Measurements from ENCODE around the gene RPGRIP1L. TPM values are rescaled to one million over a fixed set of nuclear protein-coding genes. Genes with fewer than 3 reads are reported as not detected.
A peak's percentile ranks its signal among the peaks of the same experiment; 100 is the strongest.

RPGRIP1L gene
- 10.6 TPM for polyA plus RNA-seq (2013, experiment 1 of 2; ENCODE audit: insufficient read length)
- 10.4 TPM for polyA plus RNA-seq (2013, experiment 2 of 2; ENCODE audit: insufficient read length)

GRCh38 chr16:53703590-53704444, at the start of gene RPGRIP1L, which contains the start of gene FTO:
RPGRIP1L (minus strand) TSS chr16:53703859; CDS start chr16:53700723, 3,136 bp downstream.
FTO (plus strand) TSS chr16:53704156.
- peak; percentile 99 for DNase-seq

GRCh38 chr16:53753431-53753830, 49.8 kb upstream of the RPGRIP1L start:
- no peak for DNase-seq

GRCh38 chr16:53752560-53752959, 48.9 kb upstream of the RPGRIP1L start:
- DNase-seq = no peak

- DNase-seq = peak; percentile 45
These were observed 42.2 kb upstream of the RPGRIP1L start for GRCh38 chr16:53745753-53746266.

GRCh38 chr16:53745086-53745485, 41.4 kb upstream of the RPGRIP1L start:
- peak; percentile 91 for DNase-seq

DNA sequence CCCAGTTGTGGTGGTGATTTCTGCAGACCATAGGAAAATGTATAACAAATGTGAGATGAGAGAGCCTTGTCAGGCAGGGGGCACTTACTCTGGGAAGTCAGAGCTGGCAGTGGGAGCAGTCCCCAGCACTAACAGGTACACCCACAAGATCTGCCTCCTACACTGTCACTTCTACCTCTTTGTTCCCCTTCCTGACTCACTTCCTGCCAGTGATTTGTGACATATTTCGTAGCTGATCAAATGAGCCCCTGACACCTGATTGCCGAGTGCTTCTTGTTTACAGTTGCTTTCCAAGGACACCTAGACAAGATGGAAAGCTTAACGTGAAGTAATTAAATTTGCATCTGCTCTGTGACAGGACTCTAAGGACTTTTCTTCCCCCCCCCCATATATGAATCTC, 40.8 kb upstream of the RPGRIP1L start:
- no peak for DNase-seq

DNA sequence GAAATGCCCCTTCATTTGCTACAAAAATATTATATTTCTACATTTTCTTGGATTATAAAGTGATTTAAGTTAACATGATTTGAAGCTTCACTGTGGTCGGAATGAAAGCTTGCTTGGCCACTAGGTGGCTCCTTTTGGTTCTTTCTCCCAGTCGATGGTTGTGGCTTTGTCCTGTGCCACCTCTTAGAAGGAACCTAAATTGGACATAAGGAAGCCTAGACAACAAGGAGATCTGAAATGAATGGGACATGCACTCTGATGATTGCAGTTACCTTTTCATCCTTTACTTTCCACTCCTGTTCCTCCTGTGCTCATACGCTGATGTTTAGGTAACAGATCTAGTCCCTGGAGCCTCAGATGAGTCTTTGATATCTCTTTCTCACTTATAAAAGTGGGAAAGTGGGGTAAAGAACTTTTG, 39.5 kb upstream of the RPGRIP1L start:
- DNase-seq = peak; percentile 35

GRCh38 chr16:53741546-53741945, 37.9 kb upstream of the RPGRIP1L start:
- no peak for DNase-seq

DNA sequence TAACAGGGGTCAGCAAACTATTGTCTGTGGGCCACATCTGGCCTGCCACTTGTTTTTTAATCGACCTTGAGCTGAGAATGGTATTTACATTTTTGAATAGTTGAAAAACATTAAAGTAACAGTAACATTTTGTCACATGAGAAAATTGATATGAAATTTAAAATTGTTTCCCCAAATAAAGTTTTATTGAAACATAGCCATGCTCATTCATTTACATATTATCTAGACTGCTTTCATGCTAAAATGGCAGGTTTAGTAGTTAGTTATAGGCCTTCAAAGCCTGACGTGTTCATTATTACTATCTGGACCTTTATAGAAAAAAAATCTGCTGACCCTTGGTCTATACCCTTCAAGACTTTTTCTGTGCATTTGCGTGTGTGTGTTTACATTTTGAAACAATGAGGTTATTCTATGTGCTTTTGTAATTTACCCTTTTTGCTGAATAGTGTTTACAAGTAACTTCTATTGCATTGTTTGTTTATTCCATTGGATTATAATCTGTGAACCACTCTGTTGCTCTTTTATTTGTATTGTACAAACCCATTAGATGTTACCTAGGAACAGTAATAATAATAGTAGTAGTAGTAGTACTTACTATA, 37.4 kb upstream of the RPGRIP1L start:
- DNase-seq = no peak

- no peak for DNase-seq
These were observed 36.8 kb upstream of the RPGRIP1L start for GRCh38 chr16:53740476-53740875.

- DNase-seq = peak; percentile 7
These were observed 33.9 kb upstream of the RPGRIP1L start for GRCh38 chr16:53737552-53737951.

DNA sequence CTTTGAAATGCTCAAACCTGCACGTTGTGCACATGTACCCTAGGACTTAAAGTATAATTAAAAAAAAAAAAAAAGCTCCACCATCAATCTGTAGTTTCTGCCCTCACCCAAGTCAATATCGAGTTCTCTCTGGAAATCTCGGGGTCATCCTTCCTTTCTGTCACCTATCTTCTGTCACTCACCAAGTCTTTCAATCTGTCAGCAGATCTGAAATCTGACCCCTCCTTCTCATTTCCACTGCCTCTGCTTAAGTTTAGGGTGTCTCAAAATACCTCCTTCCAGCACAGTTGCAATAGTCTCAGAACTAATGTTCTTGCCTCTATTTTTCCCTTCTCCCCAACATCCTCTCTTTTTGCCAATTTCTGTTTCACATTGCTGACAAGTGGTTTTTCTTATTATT, 32.6 kb upstream of the RPGRIP1L start:
- no peak for DNase-seq

DNA sequence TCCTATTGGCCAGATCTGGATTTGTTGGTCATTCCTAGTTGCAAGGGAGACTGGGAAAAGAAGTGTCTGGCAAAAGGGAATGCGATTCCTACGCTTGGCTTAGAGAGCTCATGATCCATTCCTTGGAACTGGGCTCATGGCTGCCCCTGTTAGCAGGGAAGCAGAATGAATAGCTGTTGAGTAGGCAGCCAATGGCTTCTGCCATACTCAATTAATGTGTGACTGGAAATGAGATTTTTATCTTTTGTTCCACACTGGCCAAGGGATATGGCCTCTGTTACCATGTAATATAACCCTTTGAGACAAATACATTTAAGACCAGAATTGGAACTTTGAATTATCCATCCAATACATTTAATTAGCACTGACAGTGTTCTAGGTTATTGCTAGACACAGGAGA, 31.2 kb upstream of the RPGRIP1L start:
- DNase-seq = no peak

GRCh38 chr16:53732296-53732929, 28.8 kb upstream of the RPGRIP1L start:
- DNase-seq = peak; percentile 21

DNA sequence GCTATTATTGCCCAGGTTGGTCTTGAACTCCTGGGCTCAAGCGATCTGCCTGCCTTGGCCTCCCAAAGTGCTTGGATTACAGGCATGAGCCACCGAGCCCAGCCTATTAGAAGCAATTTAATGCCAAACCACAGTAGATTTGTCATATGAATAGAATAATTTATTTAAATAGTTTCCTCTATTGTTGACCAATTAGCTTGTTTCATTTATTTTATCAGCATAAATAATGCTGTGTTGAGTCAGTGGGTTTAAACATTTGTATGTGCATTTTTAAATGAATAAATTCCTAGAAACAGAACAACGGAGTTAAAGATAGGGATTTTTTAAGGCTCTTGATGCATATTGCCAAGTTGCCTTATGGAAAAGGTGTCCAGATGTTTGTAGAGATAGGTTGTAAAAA, 27.0 kb upstream of the RPGRIP1L start:
- no peak for DNase-seq

GRCh38 chr16:53726625-53727024, 23.0 kb upstream of the RPGRIP1L start:
- no peak for DNase-seq

DNA sequence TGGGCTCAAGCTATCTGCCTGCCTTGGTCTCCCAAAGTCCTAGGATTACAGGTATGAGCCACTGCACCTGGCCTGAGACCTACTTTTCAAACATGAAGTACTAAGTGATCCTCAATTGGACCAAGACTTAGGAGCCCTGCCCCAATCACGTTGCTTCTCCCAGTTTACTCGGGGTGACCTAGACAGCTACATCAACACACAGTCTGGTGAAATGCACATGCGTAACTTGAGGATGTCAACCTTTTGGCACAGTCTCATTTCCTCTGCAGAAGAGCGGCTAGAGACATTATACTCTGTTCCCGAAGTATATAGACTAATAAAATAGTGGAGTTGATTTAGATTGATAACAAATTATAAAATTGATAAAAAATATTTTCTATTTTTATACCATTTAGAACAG, 17.4 kb upstream of the RPGRIP1L start:
- DNase-seq = no peak

DNA sequence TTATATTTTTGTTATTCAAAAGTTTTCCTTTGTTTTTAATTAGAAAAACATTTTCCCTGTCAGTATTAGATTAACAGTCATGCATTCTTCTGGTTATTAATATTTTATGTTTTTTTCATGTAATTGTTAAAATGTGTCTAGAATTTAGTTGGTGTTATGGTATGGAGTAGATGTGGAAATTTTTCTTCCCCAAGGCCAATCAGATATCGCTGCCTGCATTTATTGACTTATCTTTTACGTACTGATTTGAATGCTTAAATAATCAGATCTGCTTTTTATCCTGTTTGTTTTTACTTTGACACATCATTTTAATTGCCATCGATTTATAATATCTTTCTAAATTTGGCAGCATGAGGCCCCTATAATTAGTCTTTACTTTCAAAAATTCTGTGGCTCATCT, 13.9 kb upstream of the RPGRIP1L start:
- no peak for DNase-seq

GRCh38 chr16:53715023-53715384, 11.3 kb upstream of the RPGRIP1L start:
- no peak for DNase-seq

DNA sequence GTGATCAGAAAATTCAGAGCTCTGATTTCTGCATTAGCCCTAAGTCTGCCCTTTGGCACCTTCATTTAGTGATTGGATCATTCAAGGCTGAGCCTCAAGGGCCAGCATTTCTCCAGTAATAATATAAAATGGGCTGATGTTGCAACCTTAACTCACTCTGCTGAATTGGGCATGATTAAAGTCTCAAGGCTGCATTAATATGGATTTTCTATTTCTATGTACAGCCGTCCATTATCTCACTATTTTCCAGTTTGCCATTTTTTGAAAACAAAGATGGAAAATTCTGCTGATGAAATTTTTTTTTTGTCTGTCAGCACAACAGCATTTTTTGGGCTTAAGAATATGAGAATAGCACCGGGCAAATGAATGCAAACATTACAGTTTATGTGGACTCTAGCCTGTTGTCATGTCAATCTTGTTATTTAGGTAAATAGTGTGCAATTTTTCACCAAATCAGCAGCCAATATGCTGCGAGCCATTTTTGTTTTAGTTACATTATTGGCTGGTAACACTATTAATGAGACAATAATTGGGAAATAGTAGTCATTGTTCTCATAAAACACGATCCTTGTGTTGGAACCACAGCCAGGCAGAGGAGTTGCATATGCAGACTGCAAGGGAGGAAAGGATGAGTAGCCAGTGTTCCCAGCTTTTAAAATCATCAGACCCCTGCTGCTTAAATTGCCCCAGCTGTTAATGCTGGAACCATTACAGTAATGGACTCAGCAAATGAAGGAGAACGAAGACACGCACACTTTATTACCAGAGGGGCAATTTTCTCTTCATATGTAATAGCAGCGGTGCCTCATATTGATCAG, 10.8 kb upstream of the RPGRIP1L start:
- DNase-seq = peak; percentile 45

DNA sequence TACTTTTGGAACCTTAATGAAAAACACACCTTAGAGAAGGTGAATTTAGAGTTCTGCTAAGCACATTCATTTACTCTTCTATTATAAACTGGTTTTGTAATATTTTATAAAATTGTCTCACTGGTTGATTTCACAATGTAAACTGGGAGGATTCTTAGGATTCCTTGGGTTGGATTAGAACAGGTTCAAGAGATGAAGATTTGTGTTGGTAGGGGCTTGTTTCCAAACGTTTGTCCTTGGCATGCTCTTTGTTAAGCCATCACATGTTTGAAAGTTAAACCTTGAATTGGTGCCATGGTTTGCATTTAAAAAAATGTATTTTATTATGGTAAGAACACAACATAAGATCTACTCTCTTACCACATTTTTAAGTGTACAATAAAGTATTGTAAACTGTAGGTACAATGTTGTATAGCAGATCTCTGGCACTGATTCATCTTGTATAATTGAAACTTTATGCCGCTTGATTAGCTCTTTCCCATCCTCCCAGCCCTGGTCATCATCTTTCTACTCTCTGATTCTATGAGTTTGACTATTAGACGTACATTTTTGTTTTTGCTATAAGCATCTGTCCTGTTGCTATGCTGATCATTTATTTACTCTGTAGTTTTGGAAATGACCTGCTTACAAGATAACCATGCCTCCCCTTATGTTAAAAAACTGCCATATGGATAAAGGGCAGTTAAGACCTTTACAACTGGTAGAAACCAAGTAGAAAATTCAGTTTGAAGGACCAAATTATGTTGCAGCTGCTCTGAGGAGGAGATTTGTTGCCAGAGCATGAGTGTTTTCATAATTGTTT, 9.9 kb upstream of the RPGRIP1L start:
- no peak for DNase-seq

All from fibroblast of skin of scalp (primary cell).